AML-193 (cell line): ENCODE measurements around the gene MAB21L2.
"Not testable (repeated sequence)": the region's sequence is repeated elsewhere in the genome, so short reads cannot be mapped to it uniquely, and the experiment has no call there.

Source experiments
- DNase-seq, 2 experiments: peaks; one replicate each; lab custom pipeline; 2025; lab: John Stamatoyannopoulos, UW

Gene MAB21L2

DNA sequence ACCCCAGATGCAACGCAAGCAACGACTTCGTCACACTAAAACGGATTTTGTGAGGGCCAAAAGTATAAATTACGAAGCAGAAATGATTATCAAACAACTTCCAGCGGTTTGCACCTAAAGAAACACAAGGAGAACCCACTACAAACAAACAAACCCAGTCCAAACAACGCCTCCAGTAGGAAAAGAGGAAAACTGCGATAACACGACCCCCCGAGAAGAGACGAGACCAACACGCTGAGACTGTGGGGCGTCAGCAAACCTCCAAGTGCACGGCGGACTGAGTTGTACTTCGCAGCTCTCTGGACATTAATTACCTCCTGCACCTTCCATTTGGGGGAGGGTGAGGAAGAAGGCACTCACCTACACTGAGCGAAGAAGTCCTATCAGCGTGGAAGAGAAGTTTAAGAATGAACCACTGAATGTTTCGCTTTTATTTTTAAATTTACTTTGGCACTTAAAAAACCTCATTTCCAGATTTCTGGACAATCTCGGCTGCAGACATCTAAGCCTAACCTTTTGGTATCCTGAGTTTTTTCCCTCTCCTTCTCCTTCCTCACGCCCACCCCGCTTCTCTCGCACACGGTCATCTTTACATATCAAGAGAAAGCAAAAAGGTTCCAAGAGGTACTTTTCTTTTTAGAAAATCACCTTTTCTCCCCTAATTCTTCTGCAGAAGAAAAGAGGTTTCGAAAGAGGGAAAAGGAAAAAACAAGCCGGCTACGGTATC is at the start of gene MAB21L2:
MAB21L2 (plus strand) TSS at position 6 of the 727 bp plus-strand sequence. CDS start 879 bp downstream, outside the sequence.
- DNase-seq, result no peak

GRCh38 chr4:150533673-150534072 is 48.3 kb upstream of the MAB21L2 start:
- no peak for DNase-seq

DNA sequence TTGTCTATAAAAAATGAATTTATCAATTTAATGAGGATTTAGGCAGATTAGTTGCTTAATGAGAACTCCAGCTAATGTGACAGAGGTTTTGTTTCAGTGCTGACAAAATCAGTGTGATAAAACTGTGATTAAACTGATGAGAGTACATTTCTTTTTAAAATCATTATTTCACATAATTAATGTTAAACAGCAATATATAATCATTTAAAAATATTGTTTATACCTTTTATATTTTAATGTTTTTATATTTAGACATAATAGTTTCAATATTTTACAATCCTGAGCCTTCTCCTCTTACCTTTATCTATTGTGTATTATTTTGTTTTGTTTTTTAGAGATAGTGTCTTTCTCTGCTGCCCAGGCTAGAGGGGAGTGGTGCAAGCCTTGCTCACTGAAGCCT is 47.1 kb upstream of the MAB21L2 start:
- no peak for DNase-seq

GRCh38 chr4:150537911-150538310 is 44.0 kb upstream of the MAB21L2 start:
- not testable (repeated sequence) for DNase-seq

DNA sequence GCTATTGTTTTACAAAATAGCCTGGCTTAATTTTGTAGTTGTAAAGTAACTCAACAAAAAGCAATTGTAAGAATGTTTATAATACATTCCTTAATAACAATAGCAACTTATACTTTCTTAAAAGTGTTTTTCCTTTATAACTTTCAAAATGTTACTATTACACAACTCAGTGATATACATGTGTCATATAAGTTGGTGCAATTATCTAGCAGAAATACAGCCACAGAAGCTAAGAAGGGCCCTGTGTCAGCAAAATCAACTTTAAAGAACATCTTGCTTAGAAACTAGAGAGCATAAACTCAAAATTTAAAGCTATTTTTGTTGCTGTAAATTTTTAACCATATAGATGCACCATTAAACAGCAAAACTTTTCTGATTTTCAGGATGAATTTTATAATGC is 41.4 kb upstream of the MAB21L2 start:
- no peak for DNase-seq

DNA sequence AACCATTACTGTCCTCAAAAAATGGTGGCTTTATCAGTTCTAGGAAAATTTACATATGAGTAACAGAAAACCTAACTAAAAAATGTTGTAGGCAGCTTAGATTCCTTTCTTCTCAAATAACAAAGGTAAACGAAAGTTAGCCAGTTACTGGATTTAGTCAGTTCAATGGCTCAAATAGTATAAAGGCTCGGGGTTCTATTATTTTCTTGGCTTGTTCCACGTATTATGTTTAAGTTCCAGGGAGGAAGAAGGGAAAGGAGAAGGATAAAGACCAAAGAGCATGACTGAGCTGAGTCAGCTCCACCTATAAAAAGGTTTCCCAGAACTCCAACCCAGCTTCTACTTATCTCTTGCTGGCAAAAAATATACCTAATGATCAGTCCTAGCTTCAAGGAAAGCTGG is 41.0 kb upstream of the MAB21L2 start:
- no peak for DNase-seq

DNA sequence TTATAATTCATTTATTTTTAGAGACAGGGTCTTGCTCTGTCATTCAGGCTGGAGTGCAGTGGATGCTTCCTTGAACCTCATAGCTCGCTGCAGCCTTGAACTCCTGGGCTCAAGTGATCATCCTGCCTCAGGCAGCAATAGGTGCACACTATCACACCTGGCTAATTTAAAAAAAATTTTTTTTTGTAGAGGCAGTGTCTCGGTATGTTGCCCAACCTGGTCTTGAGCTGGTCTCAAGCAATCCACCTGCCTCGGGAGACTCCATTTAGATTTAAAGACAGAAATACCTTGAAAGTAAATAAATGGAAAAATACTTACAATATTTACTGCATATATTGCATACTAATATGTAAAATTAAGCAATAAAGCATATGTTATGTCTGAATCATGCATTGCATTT is 40.3 kb upstream of the MAB21L2 start:
- no peak for DNase-seq

GRCh38 chr4:150543042-150543441 is 38.9 kb upstream of the MAB21L2 start:
- DNase-seq, result no peak

- DNase-seq, result no peak
These were observed 35.7 kb upstream of the MAB21L2 start for GRCh38 chr4:150546286-150546685.

DNA sequence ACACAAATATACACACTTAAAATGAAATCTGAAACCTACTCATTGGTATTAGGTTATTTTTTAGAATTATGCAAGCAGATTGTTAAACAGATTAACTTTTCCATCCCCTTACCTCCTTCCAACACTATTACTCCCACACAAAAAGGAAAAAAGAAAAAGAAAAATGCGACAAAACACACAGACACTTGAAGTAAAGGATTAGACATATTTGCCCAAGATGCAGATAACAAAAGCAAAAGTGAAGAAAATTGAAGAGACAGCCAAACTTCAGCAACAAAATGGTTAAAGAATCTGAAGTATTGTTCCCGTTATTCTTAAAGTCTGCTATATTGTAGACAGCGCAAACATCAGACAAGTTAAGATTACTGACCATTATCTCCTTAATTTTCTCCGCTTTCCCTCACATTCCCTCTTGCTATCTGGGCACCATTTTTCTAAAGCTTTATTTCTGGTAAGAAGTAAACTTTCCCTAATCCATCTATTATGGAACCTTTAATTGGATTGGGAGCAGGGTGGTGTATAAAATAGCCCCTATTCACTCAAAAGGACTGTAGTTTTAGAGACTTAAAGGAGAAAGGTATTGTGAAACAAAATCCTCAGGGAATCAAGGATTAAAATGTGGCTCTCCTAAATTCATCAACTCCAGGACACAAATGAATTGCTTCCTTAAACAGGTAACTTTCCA is 34.7 kb upstream of the MAB21L2 start:
- DNase-seq, result no peak

- DNase-seq, result not testable (repeated sequence)
These were observed 24.1 kb upstream of the MAB21L2 start for GRCh38 chr4:150557811-150558210.

- DNase-seq, result no peak
These were observed 20.7 kb upstream of the MAB21L2 start for GRCh38 chr4:150561143-150561737.

DNA sequence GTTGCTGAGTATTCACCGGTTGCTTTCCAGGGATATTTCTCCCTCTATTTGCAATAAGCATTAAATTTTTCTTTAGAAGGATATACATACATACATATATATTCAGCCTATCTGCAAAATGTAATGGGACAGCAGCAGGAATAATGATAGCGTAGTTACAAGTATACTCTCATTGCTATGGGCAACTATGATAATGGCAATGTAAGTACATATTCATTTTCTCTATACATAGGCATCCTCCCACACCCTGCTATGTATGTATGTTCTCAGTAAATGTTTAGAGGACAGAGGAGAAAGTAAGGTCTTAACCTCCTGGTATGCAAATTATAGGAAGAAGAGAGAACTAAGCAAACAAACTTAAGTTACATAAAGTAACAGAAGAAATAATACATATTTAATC is 19.7 kb upstream of the MAB21L2 start:
- DNase-seq, result no peak

DNA sequence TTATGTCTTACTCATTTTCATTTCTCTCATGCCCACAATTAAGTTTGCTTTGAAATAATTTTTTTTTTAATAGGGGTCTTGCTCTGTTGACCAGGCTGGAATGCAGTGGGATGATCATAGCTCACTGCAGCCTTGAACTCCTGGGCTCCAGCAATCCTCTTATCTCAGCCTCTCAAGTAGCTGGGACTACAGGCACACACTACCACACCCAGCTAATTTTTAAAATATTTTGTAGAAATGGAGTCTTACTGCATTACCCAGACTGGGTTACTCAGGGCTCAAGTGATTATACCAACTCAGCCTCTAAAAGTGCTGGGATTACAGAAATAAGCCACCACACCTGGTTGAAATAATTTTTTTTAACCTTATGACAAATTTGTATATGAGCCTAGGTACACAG is 19.2 kb upstream of the MAB21L2 start:
- no peak for DNase-seq

- DNase-seq, result not testable (repeated sequence)
These were observed 17.0 kb upstream of the MAB21L2 start for GRCh38 chr4:150564967-150565366.

DNA sequence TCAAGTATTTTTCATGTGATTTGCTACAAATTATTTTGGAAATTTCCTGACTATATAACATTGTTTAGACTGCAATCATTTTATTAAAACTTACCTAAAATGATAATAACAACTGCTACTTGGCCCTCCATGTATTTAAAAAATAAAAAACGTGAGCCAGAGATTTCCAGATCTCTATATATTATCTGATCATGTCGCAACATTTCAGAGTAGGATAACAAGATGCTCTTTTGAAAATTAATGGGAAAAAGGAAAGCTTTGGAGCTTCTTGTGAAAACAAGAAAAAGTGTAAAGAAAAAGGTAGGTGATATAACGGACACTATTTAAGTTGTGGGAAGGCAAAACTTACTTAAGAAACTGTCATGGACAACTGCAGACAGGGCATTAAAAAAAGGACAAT is 14.9 kb upstream of the MAB21L2 start:
- no peak for DNase-seq

GRCh38 chr4:150569384-150569987 is 12.5 kb upstream of the MAB21L2 start:
- no peak for DNase-seq

- no peak for DNase-seq
These were observed 11.9 kb upstream of the MAB21L2 start for GRCh38 chr4:150569998-150570535.

DNA sequence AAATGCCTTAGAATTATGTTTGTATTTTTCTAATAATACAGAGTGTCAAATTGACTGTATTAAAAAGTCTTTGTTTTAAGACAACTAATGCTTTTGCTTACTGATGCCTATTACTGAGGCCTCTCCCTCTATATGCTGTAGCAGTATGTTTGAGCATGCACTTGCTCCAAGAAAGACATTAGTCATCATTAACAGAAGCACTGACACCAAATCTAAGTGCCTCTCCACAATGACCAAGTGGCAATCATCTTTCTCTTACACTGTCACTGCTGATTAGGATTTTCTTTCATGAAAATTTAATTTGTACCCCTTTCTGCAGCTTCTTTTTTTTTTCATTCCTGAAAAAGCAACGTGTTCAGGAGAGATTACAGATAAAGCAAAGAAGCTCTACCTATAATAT is 11.1 kb upstream of the MAB21L2 start:
- DNase-seq, result no peak

DNA sequence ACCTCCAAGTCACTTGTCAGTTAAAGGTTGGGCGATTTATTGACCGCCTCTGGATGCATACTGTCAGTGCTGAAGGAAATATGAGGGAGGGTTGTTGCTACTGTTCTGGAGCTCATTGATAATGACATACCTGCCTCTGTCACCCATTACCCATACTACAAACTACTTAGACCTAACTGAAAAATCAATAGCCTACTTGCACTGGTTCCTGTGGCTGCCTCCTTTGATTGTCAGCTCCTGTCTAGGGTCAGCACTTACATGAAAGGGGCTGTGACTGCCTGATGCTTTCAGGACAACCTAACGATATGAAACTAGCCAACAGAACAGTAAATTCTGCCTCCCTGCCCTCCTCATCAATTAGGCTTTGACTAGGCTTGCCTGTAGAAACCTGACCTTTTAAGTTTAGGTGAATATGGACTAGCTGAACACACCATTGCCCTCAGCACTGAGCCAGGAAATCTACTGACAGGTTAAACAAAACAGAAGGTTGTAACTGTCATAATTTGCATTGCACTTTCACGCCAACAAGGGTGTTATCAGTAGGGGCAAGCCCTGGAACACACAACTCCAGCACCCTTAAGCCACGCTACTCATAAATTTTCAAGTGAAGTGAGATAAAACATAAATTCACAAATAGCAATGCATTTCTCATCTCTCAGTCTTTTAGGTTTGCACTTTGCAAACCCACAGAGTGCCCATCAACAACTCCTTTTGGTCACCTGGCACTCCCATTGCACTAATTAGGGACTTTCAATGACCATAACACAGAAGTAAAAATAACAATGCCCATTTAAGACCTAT is 9.0 kb upstream of the MAB21L2 start:
- DNase-seq, result no peak

- no peak for DNase-seq
These were observed 8.4 kb upstream of the MAB21L2 start for GRCh38 chr4:150573534-150573933.

DNA sequence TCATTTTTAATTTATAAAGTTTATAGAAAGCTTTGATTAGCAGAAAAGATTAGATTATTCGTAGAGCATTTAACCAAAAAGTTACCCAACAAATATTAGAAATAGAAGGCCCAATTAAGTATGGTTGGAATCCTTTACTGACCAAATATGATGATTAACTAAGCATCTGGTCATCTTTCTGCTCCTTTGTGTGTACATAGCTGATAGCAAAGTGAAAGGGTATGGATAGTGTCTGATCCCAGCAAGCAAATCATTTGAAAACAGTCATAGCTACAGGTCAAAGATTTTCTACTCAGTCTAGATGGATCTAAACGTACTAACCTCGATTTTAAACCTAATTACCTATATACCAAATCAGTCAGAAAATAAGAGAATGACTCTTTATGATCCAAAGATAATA is 7.3 kb upstream of the MAB21L2 start:
- DNase-seq, result no peak
